Calu3 (cell line): Measurements from ENCODE around the gene AP2A1. TPM values are rescaled to one million over a fixed set of nuclear protein-coding genes. Genes with fewer than 3 reads are reported as not detected.

Source experiments
- BruUV-seq: library from RNA; stranded (reverse); fragments of 400-500 nt; replicated peaks from 2 replicates; lab custom pipeline; 2021; lab: Mats Ljungman, UMichigan
- CTCF ChIA-PET: fragments of 300-600 bp; sonication (Branson Sonifier 250); formaldehyde crosslinking; loops from one replicate; lab custom pipeline; 2022; ENCODE audit warnings: antibody characterized with exemption; lab: Charles Lee
- DNase-seq: peaks from one replicate; pipeline ENCODE4 v3.0.0; 2022
- H3K27ac Mint-ChIP-seq: one replicate; pipeline ENCODE4 v1.8.0; 2022; ENCODE audit warnings: mixed read lengths; ENCODE audit not compliant: unreplicated experiment
- H3K27me3 Mint-ChIP-seq: one replicate; pipeline ENCODE4 v1.8.0; 2022; ENCODE audit warnings: mixed read lengths; ENCODE audit not compliant: unreplicated experiment
- H3K36me3 Mint-ChIP-seq: one replicate; pipeline ENCODE4 v1.8.0; 2022; ENCODE audit warnings: mild to moderate bottlenecking, moderate library complexity, mixed read lengths; ENCODE audit not compliant: insufficient read depth, unreplicated experiment
- H3K4me1 Mint-ChIP-seq: one replicate; pipeline ENCODE4 v1.8.0; 2022; ENCODE audit warnings: mild to moderate bottlenecking, low read depth, mixed read lengths; ENCODE audit not compliant: unreplicated experiment
- H3K4me3 Mint-ChIP-seq: one replicate; pipeline ENCODE4 v1.8.0; 2022; ENCODE audit warnings: mild to moderate bottlenecking, low read depth, moderate library complexity, mixed read lengths; ENCODE audit not compliant: unreplicated experiment
- H3K9me3 Mint-ChIP-seq: one replicate; pipeline ENCODE4 v1.8.0; 2022; ENCODE audit warnings: low read depth, mixed read lengths; ENCODE audit not compliant: unreplicated experiment
- CTCF ChIP-seq: fragments of 200-600 bp; IDR thresholded peaks from one replicate; pipeline ENCODE4 v1.8.0; 2022; ENCODE audit warnings: antibody characterized with exemption; ENCODE audit not compliant: unreplicated experiment
- intact Hi-C: fragments of 100-400 bp; cut with micrococcal nuclease; formaldehyde crosslinking; loops from one replicate; pipeline ENCODE4 v1.10.0; 2022; ENCODE audit not compliant: unreplicated experiment
- total RNA-seq: library from RNA; stranded (reverse); gene quantifications from 2 replicates; pipeline ENCODE4 v1.2.3, GENCODE V29; 2022

The AP2A1 gene
- total RNA-seq, 1 experiment from 2014 or later: 89.0 TPM

- DNase-seq: no peak
- no peaks in the 10 kb centered on the region for H3K4me1 Mint-ChIP-seq
- no peaks in the 10 kb centered on the region for H3K27me3 Mint-ChIP-seq
- intact Hi-C loops: no loop called here
- BruUV-seq: no TSS peak
- H3K9me3 Mint-ChIP-seq: no peaks in the 10 kb centered on the region
- TF ChIP-seq CTCF: no peak
- no peak overlapping the region for H3K4me3 Mint-ChIP-seq
- CTCF ChIA-PET: no interaction called here
- peaks cover 41% of the 10 kb centered on the region for H3K36me3 Mint-ChIP-seq
- no peak overlapping the region for H3K27ac Mint-ChIP-seq
These were observed 35.3 kb downstream of the AP2A1 start for GRCh38 chr19:49801966-49802661.

GRCh38 chr19:49802836-49803528, 36.2 kb downstream of the AP2A1 start:
- no TSS peak for BruUV-seq
- no peak overlapping the region for H3K4me3 Mint-ChIP-seq
- no peaks in the 10 kb centered on the region for H3K4me1 Mint-ChIP-seq
- no peak for TF ChIP-seq CTCF
- peaks cover 37% of the 10 kb centered on the region for H3K36me3 Mint-ChIP-seq
- H3K27ac Mint-ChIP-seq: no peak overlapping the region
- DNase-seq: no peak
- intact Hi-C loops: no loop called here
- no peaks in the 10 kb centered on the region for H3K27me3 Mint-ChIP-seq
- CTCF ChIA-PET: no interaction called here
- no peaks in the 10 kb centered on the region for H3K9me3 Mint-ChIP-seq

GRCh38 chr19:49803529-49803856, 36.7 kb downstream of the AP2A1 start:
- no TSS peak for BruUV-seq
- no peaks in the 10 kb centered on the region for H3K27me3 Mint-ChIP-seq
- H3K36me3 Mint-ChIP-seq: peaks cover 38% of the 10 kb centered on the region
- no peak overlapping the region for H3K27ac Mint-ChIP-seq
- no peaks in the 10 kb centered on the region for H3K9me3 Mint-ChIP-seq
- TF ChIP-seq CTCF: no peak
- intact Hi-C loops: no loop called here
- H3K4me1 Mint-ChIP-seq: no peaks in the 10 kb centered on the region
- no peak for DNase-seq
- H3K4me3 Mint-ChIP-seq: no peak overlapping the region
- CTCF ChIA-PET: no interaction called here

GRCh38 chr19:49805822-49806619, 39.2 kb downstream of the AP2A1 start:
- BruUV-seq: TSS peak; percentile 26
- H3K9me3 Mint-ChIP-seq: no peaks in the 10 kb centered on the region
- no peaks in the 10 kb centered on the region for H3K27me3 Mint-ChIP-seq
- no peaks in the 10 kb centered on the region for H3K4me1 Mint-ChIP-seq
- TF ChIP-seq CTCF: no peak
- H3K4me3 Mint-ChIP-seq: no peak overlapping the region
- peak overlapping the region; percentile 3 for H3K27ac Mint-ChIP-seq
- intact Hi-C loops: no loop called here
- H3K36me3 Mint-ChIP-seq: peaks cover 43% of the 10 kb centered on the region
- CTCF ChIA-PET: no interaction called here
- no peak for DNase-seq
